GM20000 (cell line): ENCODE results near the gene KLRD1.
A peak's percentile ranks its signal among the peaks of the same experiment; 100 is the strongest.

Source experiments
- DNase-seq: peaks from one replicate; pipeline ENCODE4 v3.0.0; 2012; ENCODE audit warnings: low spot score
- CTCF ChIP-seq: IDR thresholded peaks from 2 replicates; pipeline ENCODE4 v1.5.1; 2012; ENCODE audit warnings: mild to moderate bottlenecking, control low read depth; ENCODE audit errors: extremely low read depth, missing control alignments

KLRD1 gene

GRCh38 chr12:10283027-10283426, 24.6 kb upstream of the KLRD1 start:
- TF ChIP-seq CTCF = no peak
- DNase-seq = no peak

GRCh38 chr12:10285919-10286318, 21.8 kb upstream of the KLRD1 start:
- TF ChIP-seq CTCF = no peak
- DNase-seq = peak; percentile 10

GRCh38 chr12:10289005-10289754, 18.5 kb upstream of the KLRD1 start:
- DNase-seq = peak; percentile 8
- TF ChIP-seq CTCF = no peak

- TF ChIP-seq CTCF = no peak
- no peak for DNase-seq
Measured at GRCh38 chr12:10291030-10291429, 16.6 kb upstream of the KLRD1 start.

GRCh38 chr12:10293151-10293550, 14.5 kb upstream of the KLRD1 start:
- no peak for DNase-seq
- no peak for TF ChIP-seq CTCF

GRCh38 chr12:10293570-10294227, 14.0 kb upstream of the KLRD1 start:
- DNase-seq = no peak
- no peak for TF ChIP-seq CTCF

- no peak for DNase-seq
- TF ChIP-seq CTCF = no peak
Measured at GRCh38 chr12:10301103-10301502, 6.6 kb upstream of the KLRD1 start.
